Liver (tissue), 10 donors: ENCODE results near the gene PRPSAP2. TPM values are rescaled to one million over a fixed set of nuclear protein-coding genes. Genes with fewer than 3 reads are reported as not detected.

Source experiments
- DNase-seq: peaks from one replicate; pipeline ENCODE4 v3.0.0-alpha.2; 2017; ENCODE audit warnings: low spot score
- H3K27ac ChIP-seq, 2 donors: one replicate each; pipeline ENCODE4 v1.7.0; 2013; ENCODE audit warnings: inconsistent platforms in 2 of 2, low read length in 2 of 2, control low read depth in 1 of 2, low read depth in 1 of 2, mild to moderate bottlenecking in 1 of 2
- H3K27me3 ChIP-seq, 4 donors: one replicate each; pipeline versions ENCODE4 v1.6.1 to v1.7.0; 2013; ENCODE audit warnings: low read length in 3 of 4, inconsistent platforms in 1 of 4, mild to moderate bottlenecking in 1 of 4, moderate library complexity in 1 of 4; ENCODE audit not compliant: control insufficient read depth in 4 of 4, insufficient read depth in 4 of 4
- H3K36me3 ChIP-seq, 4 donors: one replicate each; pipeline versions ENCODE4 v1.6.1 to v1.7.0; 2013; ENCODE audit warnings: low read length in 3 of 4, mild to moderate bottlenecking in 3 of 4, low read depth in 1 of 4, moderate library complexity in 1 of 4; ENCODE audit not compliant: control insufficient read depth in 4 of 4, insufficient read depth in 3 of 4
- H3K4me1 ChIP-seq, 4 donors: one replicate each; pipeline versions ENCODE4 v1.6.1 to v1.7.0; 2013; ENCODE audit warnings: low read length in 3 of 4, mild to moderate bottlenecking in 3 of 4, moderate library complexity in 1 of 4; ENCODE audit not compliant: control insufficient read depth in 4 of 4, insufficient read depth in 4 of 4
- H3K4me3 ChIP-seq, 3 donors: one replicate each; pipeline versions ENCODE4 v1.6.1 to v1.7.0; 2013; ENCODE audit warnings: low read length in 3 of 3, control low read depth in 1 of 3, low read depth in 1 of 3, mild to moderate bottlenecking in 1 of 3
- H3K9ac ChIP-seq, 2 donors: one replicate each; pipeline ENCODE4 v1.7.0; 2013; ENCODE audit warnings: low read length in 2 of 2, mild to moderate bottlenecking in 2 of 2, moderate library complexity in 2 of 2, control low read depth in 1 of 2, low read depth in 1 of 2
- H3K9me3 ChIP-seq, 4 donors: one replicate each; pipeline versions ENCODE4 v1.6.1 to v1.7.0; 2013; ENCODE audit warnings: low read length in 3 of 4; ENCODE audit not compliant: control insufficient read depth in 4 of 4
- EGR1 ChIP-seq, 2 donors: IDR thresholded peaks; 2 replicates each; pipeline ENCODE4 v1.6.1; 2016 to 2018; ENCODE audit warnings: antibody characterized with exemption in 2 of 2, low read depth in 2 of 2
- FOXA1 ChIP-seq: IDR thresholded peaks from 2 replicates; pipeline ENCODE4 v1.6.1; 2016; ENCODE audit warnings: antibody characterized with exemption
- GABPA ChIP-seq, 2 donors: IDR thresholded peaks in 1 of 2; conservative IDR thresholded peaks in 1 of 2; 2 replicates each; pipeline ENCODE4 v1.6.1; 2016; ENCODE audit warnings: antibody characterized with exemption in 2 of 2, mild to moderate bottlenecking in 1 of 2, moderate library complexity in 1 of 2
- RXRA ChIP-seq, 2 donors: IDR thresholded peaks; 2 replicates each; pipeline ENCODE4 v1.6.1; 2017 to 2018; ENCODE audit warnings: antibody characterized with exemption in 2 of 2, mild to moderate bottlenecking in 1 of 2
- WGBS: extraction: QIAGEN DNeasy Blood & Tissue Kit; methylation state at CpG from one replicate; pipeline ENCODE4 v1.1.7; 2013; 5-methylcytosine and 5-hydroxymethylcytosine counted together
- polyA plus RNA-seq, 2 donors: library from polyadenylated mRNA; stranded (reverse) in 1 of 2; unstranded in 1 of 2; fragments of 200-250 nt in 1 of 2; fragments of >200 nt in 1 of 2; fragmentation: Nextera tagmentation in 1 of 2; extraction: Ambion mirVana in 1 of 2; gene quantifications; one replicate each; pipeline versions ENCODE4 v1.2.1 to v1.2.3, GENCODE V29; 2013 to 2015
- small RNA-seq: library from RNA; depleted of rRNA; stranded (forward); fragments of <200 nt; gene quantifications from one replicate; pipeline ENCODE3, GENCODE V24; 2014
- total RNA-seq, 2 donors: library from RNA; depleted of rRNA; stranded (reverse); fragments of >200 nt; gene quantifications; one replicate each; pipeline ENCODE4 v1.2.3, GENCODE V29; 2014
- TF ChIP-seq, protein P1 (sequence below): IDR thresholded peaks from 2 replicates; pipeline ENCODE4 v1.6.1; 2016; ENCODE audit warnings: antibody characterized with exemption, mild to moderate bottlenecking
- donor health status: healthy.
- donor health status: healthy.
- donor health status: healthy.
- donor health status: healthy.
- donor health status: healthy.

The PRPSAP2 gene
- total and polyA plus RNA-seq, 4 donors: 10.2 to 31.4 (median 16.7) TPM

DNA sequence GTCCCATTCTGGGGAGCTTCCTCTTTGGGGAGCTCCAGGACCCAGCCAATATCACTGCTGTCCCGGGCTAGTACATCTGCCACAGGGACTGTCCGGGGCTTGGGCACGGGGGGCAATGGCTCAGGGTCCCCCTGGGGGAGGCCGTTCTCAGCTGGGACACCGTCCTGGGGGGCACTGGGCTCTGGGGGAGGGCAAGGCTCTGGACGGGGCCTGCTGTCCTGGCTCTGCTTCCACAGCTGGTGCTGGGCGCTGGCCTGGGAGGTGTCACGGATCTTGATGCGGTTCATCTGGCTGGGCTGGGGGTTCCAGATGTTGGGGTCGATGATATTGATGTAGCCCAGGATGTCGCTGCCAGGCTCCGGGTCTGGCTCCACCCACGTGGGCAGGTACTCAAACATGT is 120.1 kb downstream of the PRPSAP2 start:
- Histone ChIP-seq H3K9me3 (no peaks in the 10 kb centered on the region), H3K4me1 (peaks cover 7 to 40% (median 23%) of the 10 kb centered on the region in 4 donors), H3K36me3 (peaks cover 0 to 10% (median 2%) of the 10 kb centered on the region in 4 donors), H3K27me3 (no peaks in the 10 kb centered on the region), H3K4me3 (no peak overlapping the region), H3K9ac (no peak overlapping the region), H3K27ac (no peak overlapping the region)
- no peak for TF ChIP-seq RXRA (IDR thresholded peaks at IDR 0.05)
- TF ChIP-seq, protein P1, sequence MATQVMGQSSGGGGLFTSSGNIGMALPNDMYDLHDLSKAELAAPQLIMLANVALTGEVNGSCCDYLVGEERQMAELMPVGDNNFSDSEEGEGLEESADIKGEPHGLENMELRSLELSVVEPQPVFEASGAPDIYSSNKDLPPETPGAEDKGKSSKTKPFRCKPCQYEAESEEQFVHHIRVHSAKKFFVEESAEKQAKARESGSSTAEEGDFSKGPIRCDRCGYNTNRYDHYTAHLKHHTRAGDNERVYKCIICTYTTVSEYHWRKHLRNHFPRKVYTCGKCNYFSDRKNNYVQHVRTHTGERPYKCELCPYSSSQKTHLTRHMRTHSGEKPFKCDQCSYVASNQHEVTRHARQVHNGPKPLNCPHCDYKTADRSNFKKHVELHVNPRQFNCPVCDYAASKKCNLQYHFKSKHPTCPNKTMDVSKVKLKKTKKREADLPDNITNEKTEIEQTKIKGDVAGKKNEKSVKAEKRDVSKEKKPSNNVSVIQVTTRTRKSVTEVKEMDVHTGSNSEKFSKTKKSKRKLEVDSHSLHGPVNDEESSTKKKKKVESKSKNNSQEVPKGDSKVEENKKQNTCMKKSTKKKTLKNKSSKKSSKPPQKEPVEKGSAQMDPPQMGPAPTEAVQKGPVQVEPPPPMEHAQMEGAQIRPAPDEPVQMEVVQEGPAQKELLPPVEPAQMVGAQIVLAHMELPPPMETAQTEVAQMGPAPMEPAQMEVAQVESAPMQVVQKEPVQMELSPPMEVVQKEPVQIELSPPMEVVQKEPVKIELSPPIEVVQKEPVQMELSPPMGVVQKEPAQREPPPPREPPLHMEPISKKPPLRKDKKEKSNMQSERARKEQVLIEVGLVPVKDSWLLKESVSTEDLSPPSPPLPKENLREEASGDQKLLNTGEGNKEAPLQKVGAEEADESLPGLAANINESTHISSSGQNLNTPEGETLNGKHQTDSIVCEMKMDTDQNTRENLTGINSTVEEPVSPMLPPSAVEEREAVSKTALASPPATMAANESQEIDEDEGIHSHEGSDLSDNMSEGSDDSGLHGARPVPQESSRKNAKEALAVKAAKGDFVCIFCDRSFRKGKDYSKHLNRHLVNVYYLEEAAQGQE: no peak
- TF ChIP-seq GABPA (IDR thresholded peaks at IDR 0.05 in 1 of 2, conservative IDR thresholded peaks at IDR 0.05 in 1 of 2): no peak
- no peak for DNase-seq
- 90% methylated on average over 13 of the region's 13 CpGs for WGBS

DNA sequence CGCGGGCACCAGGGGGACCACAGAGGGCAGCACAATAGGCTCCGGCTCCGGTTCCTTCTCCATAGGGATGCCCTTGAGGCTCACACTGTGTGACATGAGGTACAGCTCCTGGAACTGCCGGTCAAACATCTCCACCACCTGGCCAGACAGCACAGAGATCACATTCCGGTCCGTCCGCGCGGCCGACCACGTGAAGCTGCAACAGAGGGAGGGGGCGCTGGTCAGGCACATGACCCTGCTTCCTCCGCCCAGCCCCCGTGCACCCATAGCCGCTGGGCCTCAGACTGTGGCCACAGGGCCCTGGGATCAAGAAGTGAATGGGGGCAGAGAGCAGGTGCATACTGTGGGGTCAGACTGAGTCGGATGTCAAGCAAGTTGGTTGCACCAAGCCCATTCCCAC is 120.7 kb downstream of the PRPSAP2 start:
- peaks cover 0 to 10% (median 2%) of the 10 kb centered on the region in 4 donors for H3K36me3 ChIP-seq
- H3K9ac ChIP-seq: no peak overlapping the region
- no peaks in the 10 kb centered on the region for H3K9me3 ChIP-seq
- H3K27ac ChIP-seq: no peak overlapping the region
- 93% methylated on average over 17 of the region's 17 CpGs for WGBS
- no peak overlapping the region for H3K4me3 ChIP-seq
- TF ChIP-seq FOXA1: no peak
- TF ChIP-seq EGR1 (IDR thresholded peaks at IDR 0.05; ENCODE audit: low read depth in 2 of 2): no peak
- H3K4me1 ChIP-seq: peaks cover 7 to 40% (median 24%) of the 10 kb centered on the region in 4 donors
- H3K27me3 ChIP-seq: no peaks in the 10 kb centered on the region
- no peak for DNase-seq

Small RNAs within 50 kb of the gene (small RNA-seq; reads per million reads assigned to genes)
- not detected for gene RF00324

Other genes with a start within 250 kb of the PRPSAP2 start
- gene TBC1D28, start 213.7 kb upstream of the PRPSAP2 start, total RNA-seq: not detected
- not detected for gene TBC1D28, start 213.7 kb upstream of the PRPSAP2 start, polyA plus RNA-seq
- gene FOXO3B, start 175.8 kb upstream of the PRPSAP2 start, total RNA-seq: 1 to 10 TPM in 1 of 2 donors, under 1 TPM in 1; 0.89 to 1.8 TPM
- under 1 TPM; 0.17 to 0.63 TPM for gene FOXO3B, start 175.8 kb upstream of the PRPSAP2 start, polyA plus RNA-seq
- under 1 TPM; 0.05 to 0.08 TPM for gene FBXW10, start 114.1 kb upstream of the PRPSAP2 start, total RNA-seq
- under 1 TPM; 0.20 to 0.25 TPM for gene FBXW10, start 114.1 kb upstream of the PRPSAP2 start, polyA plus RNA-seq
- 10 to 100 TPM; 26.1 to 55.1 TPM for gene TVP23B, start 76.9 kb upstream of the PRPSAP2 start, total RNA-seq
- gene TVP23B, start 76.9 kb upstream of the PRPSAP2 start, polyA plus RNA-seq: 10 to 100 TPM; 25.4 to 27.0 TPM
- under 1 TPM; 0.17 to 0.23 TPM for gene SLC5A10, start 94.0 kb downstream of the PRPSAP2 start, total RNA-seq
- gene SLC5A10, start 94.0 kb downstream of the PRPSAP2 start, polyA plus RNA-seq: under 1 TPM; 0.05 to 0.13 TPM
- gene FAM83G, start 146.6 kb downstream of the PRPSAP2 start, total RNA-seq: 10 to 100 TPM in 1 of 2 donors, 1 to 10 TPM in 1; 5.2 to 25.0 TPM
- 10 to 100 TPM in 1 of 2 donors, 1 to 10 TPM in 1; 5.3 to 17.6 TPM for gene FAM83G, start 146.6 kb downstream of the PRPSAP2 start, polyA plus RNA-seq
- 1 to 10 TPM; 4.4 to 6.5 TPM for gene GRAP, start 188.8 kb downstream of the PRPSAP2 start, total RNA-seq
- gene GRAP, start 188.8 kb downstream of the PRPSAP2 start, polyA plus RNA-seq: 1 to 10 TPM; 1.2 to 6.0 TPM